Ovary (tissue), 9 donors: Measurements from ENCODE around the gene TMEFF1. TPM values are rescaled to one million over a fixed set of nuclear protein-coding genes. Genes with fewer than 3 reads are reported as not detected.

ENCODE experiments used
- DNase-seq, 5 donors: peaks; one replicate each; pipeline ENCODE4 v3.0.0-alpha.2; 2019 to 2020
- H3K27ac ChIP-seq, 2 donors: fragments of 200-600 bp; one replicate each; pipeline versions ENCODE4 v1.5.1 to v1.8.0; 2019 to 2022
- H3K27me3 ChIP-seq: fragments of 200-600 bp; one replicate; pipeline ENCODE4 v1.8.0; 2022
- H3K36me3 ChIP-seq: fragments of 200-600 bp; sonication (generic); one replicate; pipeline ENCODE4 v1.5.1; 2019
- H3K4me1 ChIP-seq: one replicate; pipeline ENCODE4 v1.8.1; 2013; ENCODE audit warnings: mild to moderate bottlenecking, moderate library complexity; ENCODE audit not compliant: insufficient read depth
- H3K4me3 ChIP-seq: fragments of 200-600 bp; sonication (generic); one replicate; pipeline ENCODE4 v1.5.1; 2017
- H3K9me3 ChIP-seq, 2 donors: fragments of 200-600 bp in 1 of 2; sonication (generic) in 1 of 2; one replicate each; pipeline versions ENCODE4 v1.5.1 to v1.8.1; 2013 to 2019; ENCODE audit warnings: mild to moderate bottlenecking in 1 of 2, moderate library complexity in 1 of 2
- CTCF ChIP-seq, 3 donors: fragments of 450-650 bp in 2 of 3; fragments of 200-600 bp in 1 of 3; IDR thresholded peaks; one replicate each; pipeline versions ENCODE4 v1.5.1 to v1.8.0; 2016 to 2022; ENCODE audit warnings: antibody characterized with exemption in 3 of 3, mild to moderate bottlenecking in 1 of 3
- EP300 ChIP-seq: sonication (generic); formaldehyde crosslinking; IDR thresholded peaks from one replicate; pipeline ENCODE4 v1.6.1; 2017; ENCODE audit warnings: antibody characterized with exemption
- POLR2A ChIP-seq: fragments of 450-650 bp; IDR thresholded peaks from one replicate; pipeline ENCODE4 v1.6.1; 2017; ENCODE audit warnings: antibody characterized with exemption, mild to moderate bottlenecking, moderate library complexity
- WGBS, 3 donors: extraction: QIAGEN DNeasy Blood & Tissue Kit in 1 of 3; methylation state at CpG; one replicate each; pipeline versions ENCODE4 v1.1.5 to v1.1.7; 2013 to 2017; 5-methylcytosine and 5-hydroxymethylcytosine counted together
- intact Hi-C, 4 donors: fragments of 100-400 bp; cut with DNase I; formaldehyde crosslinking; loops; one replicate each; pipeline versions ENCODE4 v1.11.0 to v1.15.1; 2022 to 2023
- polyA plus RNA-seq, 2 donors: library from polyadenylated mRNA; stranded (reverse); fragments of 200-250 nt in 1 of 2; fragments of 350-450 nt in 1 of 2; fragmentation: Illumina TruSeq in 1 of 2; extraction: RNeasy Lipid Tissue Mini Kit (QIAGEN cat#74804) in 1 of 2; gene quantifications; one replicate each; pipeline ENCODE4 v1.2.3, GENCODE V29; 2013 to 2014
- total RNA-seq, 7 donors: library from RNA; depleted of rRNA in 2 of 7; stranded (reverse); fragments of >200 nt in 2 of 7; fragmentation: NEBNext Ultra II Directional in 3 of 7; extraction: Animal tissue kit (Norgen Biotek cat#: 25700) in 3 of 7; gene quantifications; one replicate each; pipeline versions ENCODE4 v1.1.0 to v1.2.4, GENCODE V29; 2016 to 2023
- donor health status: DM: no; HTN: no; CAD: no; lungs with moderate emphysema.
- donor health status: DM: no; HTN: no; CAD: no.
- donor health status: Bipolar disorder and iron deficiency.
- donor health status: DM: yes; HTN: yes; CAD: no.
- donor health status: DM: no; HTN: no; CAD: no.
- donor health status: DM: yes; HTN: yes; CAD: no.

Gene TMEFF1
- total and polyA plus RNA-seq, 9 donors = 0.10 to 1.2 (median 0.76) TPM; not detected in 2

GRCh38 chr9:100583014-100583802 lies 110.3 kb downstream of the TMEFF1 start:
- WGBS, 3 donors = 92 to 95% (median 95%) methylated on average over 5 of the region's 5 CpGs
- Histone ChIP-seq H3K36me3 (no peaks in the 10 kb centered on the region), H3K27me3 (no peaks in the 10 kb centered on the region), H3K9me3 (no peaks in the 10 kb centered on the region), H3K4me1 (no peaks in the 10 kb centered on the region), H3K4me3 (no peak overlapping the region), H3K27ac (no peak overlapping the region)
- intact Hi-C loops = no loop called here
- TF ChIP-seq CTCF (IDR thresholded peaks at IDR 0.05) (no peak), POLR2A (no peak), EP300 (no peak)
- DNase-seq = no peak

GRCh38 chr9:100584951-100585350 lies 112.0 kb downstream of the TMEFF1 start:
- WGBS, 3 donors = 95 to 97% (median 96%) methylated on average over 4 of the region's 4 CpGs
- no peak for TF ChIP-seq CTCF (IDR thresholded peaks at IDR 0.05)

GRCh38 chr9:100586093-100586492 lies 113.1 kb downstream of the TMEFF1 start:
- no peak for DNase-seq
- Histone ChIP-seq H3K4me3 (no peak overlapping the region), H3K27me3 (no peaks in the 10 kb centered on the region), H3K36me3 (no peaks in the 10 kb centered on the region), H3K4me1 (no peaks in the 10 kb centered on the region), H3K27ac (no peak overlapping the region), H3K9me3 (no peaks in the 10 kb centered on the region)
- no peak for TF ChIP-seq POLR2A
- no peak for TF ChIP-seq CTCF (IDR thresholded peaks at IDR 0.05)
- no peak for TF ChIP-seq EP300
- WGBS, 3 donors = 91 to 94% (median 93%) methylated on average over 7 of the region's 7 CpGs
- intact Hi-C loops = no loop called here

More at GRCh38 chr9:100584951-100585350, 112.0 kb downstream of the TMEFF1 start:
- Histone ChIP-seq H3K9me3 (no peaks in the 10 kb centered on the region), H3K27ac (no peak overlapping the region), H3K27me3 (no peaks in the 10 kb centered on the region), H3K4me1 (no peaks in the 10 kb centered on the region), H3K4me3 (no peak overlapping the region), H3K36me3 (no peaks in the 10 kb centered on the region)
- intact Hi-C loops = no loop called here
- no peak for DNase-seq

- intact Hi-C loops = no loop called here
Observed at GRCh38 chr9:100587375-100587774, 114.4 kb downstream of the TMEFF1 start.

More at GRCh38 chr9:100587375-100587774, 114.4 kb downstream of the TMEFF1 start:
- no peak for DNase-seq
- no peak overlapping the region for H3K27ac ChIP-seq
- H3K4me1 ChIP-seq = no peaks in the 10 kb centered on the region
- no peaks in the 10 kb centered on the region for H3K27me3 ChIP-seq
- H3K36me3 ChIP-seq = no peaks in the 10 kb centered on the region
- WGBS, 3 donors = 67 to 82% (median 74%) methylated on average over 9 of the region's 9 CpGs
- H3K9me3 ChIP-seq = no peaks in the 10 kb centered on the region
- TF ChIP-seq POLR2A (no peak), EP300 (no peak), CTCF (IDR thresholded peaks at IDR 0.05) (no peak)
- H3K4me3 ChIP-seq = no peak overlapping the region
